Activated gamma-delta T cell treated with anti-CD3 and anti-CD28 coated beads, Interleukin-2, amount 50 U/mL, for 16 hours (primary cell): ENCODE data around the gene PSMD4.
"Not testable (repeated sequence)": the region's sequence is repeated elsewhere in the genome, so short reads cannot be mapped to it uniquely, and the experiment has no call there.

ENCODE experiments used
- DNase-seq: peaks from one replicate; pipeline ENCODE4 v3.0.0-alpha.2; 2020; ENCODE audit warnings: low read depth

Gene PSMD4

DNA sequence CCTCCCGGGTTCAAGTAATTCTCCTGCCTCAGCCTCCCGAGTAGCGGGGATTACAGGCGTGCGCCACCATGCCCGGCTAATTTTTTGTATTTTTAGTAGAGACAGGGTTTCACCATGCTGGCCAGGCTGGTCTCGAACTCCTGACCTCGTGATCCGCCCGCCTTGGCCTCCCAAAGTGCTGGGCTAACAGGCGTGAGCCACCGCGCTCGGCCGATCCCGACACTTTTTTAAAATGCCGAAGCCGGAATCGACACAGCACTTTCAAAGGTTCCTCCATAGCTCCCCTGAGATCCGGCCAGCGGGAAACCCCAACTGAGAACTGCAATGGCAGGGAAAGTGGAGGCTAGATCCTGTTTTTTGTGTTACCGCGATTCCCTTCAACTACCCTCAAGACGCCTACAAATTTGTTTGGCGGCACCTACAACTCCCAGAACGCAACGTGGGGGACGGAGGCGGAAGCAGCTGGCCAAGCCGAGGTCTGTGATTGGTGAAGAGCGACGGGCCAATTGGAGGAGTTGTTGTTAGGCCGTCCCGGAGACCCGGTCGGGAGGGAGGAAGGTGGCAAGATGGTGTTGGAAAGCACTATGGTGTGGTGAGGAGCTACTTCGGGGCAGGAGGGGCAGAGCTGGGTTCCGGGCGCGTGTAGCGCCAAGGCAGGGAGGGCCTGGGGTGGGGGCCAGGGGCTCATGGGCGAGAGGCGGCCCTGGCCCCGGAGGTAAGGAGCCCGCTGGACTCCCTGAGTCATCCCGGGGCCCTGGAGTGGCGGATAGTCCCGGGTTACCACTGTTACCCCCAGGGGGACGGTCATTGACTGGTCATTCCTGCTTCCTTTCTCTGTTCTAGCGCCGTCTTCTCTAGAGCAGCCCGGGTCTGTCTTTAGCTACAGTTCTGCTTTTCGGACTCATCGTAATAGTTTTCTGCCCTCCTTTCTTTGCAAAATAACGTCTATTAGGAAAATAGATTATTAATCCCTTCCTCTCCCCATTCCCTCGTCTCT is at the start of gene PSMD4:
TSS of gene PSMD4 (plus strand) at position 518 of the 997 bp plus-strand sequence. CDS start at position 567, 49 bp downstream.
- peak; percentile 86 for DNase-seq

DNA sequence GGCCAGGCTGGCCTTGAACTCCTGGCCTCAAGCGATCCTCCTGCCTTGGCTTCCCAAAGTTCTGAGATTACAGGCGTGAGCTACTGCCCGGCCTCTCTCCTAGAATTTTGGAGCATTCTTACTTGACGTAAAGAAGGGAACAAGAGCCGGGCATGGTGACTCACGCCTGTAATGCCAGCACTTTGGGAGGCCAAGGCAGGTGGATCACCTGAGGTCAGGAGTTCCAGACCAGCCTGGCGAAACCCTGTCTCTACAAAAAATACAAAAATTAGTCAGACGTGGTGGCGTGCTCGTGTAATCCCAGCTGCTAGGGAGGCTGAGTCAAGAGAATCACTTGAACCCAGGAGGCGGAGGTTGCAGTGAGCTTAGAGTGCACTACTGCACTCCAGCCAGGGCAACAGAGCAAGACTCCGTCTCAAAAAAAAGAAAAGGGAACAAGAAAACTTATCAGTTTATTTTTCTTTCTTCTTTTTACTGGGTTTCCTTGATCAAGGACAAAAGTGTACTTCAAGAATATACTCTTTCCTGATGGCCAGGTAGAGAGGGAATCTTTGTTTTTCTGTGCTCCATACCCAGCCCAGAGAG is 49.1 kb upstream of the PSMD4 start:
- DNase-seq = not testable (repeated sequence)

DNA sequence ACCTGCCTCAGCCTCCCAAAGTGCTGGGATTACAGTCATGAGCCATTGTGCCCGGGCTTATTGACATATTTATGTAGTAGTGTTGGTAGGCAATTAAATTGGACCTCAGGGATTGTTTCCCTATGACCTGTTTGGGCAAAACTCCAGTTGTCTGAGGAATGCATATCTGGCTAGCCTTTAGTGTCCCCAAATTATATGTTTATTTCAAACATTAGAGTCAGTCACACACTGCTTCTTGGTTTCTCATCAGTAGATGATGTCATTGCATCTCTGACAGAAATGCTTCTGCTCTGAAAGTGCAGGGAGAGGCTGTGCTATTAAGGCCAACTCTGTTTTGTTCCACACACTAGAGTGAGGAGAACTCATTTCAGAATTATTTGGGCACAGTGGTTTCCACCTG is 43.7 kb upstream of the PSMD4 start:
- no peak for DNase-seq

DNA sequence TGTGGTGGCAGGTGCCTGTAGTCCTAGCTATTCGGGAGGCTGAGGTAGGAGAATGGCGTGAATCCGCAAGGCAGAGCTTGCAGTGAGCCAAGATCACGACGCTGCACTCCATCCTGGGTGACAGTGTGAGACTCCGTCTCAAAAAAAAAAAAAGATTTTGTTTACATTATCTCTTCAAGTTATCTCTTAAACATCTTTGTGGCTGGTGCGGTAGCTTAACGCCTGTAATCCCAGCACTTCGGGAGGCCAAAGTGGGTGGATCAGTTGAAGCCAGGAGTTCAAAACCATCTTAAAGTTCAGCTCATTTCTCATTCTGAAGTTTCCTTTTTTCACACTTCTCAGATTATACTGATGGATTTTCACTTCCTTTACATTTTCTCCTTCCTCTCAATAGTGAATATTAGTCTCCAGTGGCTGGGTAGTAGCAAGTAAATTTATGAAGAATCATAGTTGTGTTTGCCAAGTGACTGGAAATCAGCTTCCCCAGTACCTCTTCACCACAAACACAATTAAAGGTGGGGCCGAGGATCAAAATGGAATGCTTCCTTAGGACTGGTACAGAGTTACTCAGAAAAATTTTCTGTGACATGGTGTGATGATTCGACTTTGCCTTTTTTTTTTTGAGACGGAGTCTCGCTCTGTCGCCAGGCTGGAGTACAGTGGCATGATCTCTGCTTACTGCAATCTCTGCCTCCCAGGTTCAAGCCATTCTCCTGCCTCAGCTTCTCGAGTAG is 42.4 kb upstream of the PSMD4 start:
- DNase-seq = no peak

DNA sequence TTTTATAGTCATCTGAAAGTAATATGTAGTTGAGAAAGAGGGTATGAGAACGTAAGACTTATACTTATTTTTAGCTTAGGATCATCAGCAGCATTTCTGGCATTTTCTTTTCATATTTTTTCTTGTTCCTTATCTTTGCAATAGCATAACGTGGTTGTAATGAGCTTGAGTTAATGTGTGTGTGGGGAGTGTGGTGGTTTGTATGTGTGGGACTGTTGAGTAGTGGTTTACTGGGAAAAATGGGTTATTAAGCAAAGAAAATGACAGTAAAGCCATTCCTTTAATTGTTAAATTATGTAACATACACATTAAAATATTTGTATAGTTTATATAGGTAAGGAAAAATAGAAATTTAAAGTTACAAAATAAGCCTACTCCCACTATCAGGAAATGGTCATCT is 41.0 kb upstream of the PSMD4 start:
- no peak for DNase-seq

DNA sequence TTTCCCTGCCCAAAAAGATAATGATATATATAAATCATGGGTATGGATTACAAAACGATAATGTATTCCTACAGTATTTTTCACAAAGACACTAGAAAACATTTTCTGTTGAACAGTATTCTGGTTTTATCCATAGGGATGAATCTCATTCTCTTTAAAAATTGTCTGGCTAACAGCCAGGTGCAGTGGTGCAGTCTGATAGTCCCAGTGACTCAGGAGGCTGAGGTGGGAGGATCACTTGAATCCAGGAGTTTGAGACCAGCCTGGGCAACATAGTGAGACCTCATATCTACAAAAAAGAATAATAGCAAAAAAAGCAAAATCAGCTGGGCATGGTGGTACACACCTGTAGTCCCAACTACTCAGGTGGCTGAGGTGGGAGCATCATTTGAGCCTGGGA is 32.9 kb upstream of the PSMD4 start:
- DNase-seq = no peak

DNA sequence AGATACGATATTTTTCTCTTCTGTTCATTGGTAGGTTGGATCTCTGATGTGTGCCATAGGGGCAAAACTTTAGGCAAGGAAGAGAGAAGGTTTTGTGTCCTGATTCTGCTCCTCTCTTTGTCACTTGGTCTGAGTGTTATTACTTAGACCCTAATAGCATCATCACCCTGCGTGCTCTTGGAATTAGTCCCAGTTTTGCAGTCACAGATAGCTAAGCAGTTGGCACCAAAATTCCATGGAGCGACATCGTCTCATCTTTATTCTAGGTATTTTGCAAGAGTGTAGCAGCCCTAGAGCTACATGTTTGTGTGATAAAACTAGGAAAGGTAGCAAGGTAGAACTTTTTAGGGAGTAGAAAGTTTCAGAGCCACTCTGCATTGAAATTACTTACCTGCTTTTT is 32.4 kb upstream of the PSMD4 start:
- no peak for DNase-seq

DNA sequence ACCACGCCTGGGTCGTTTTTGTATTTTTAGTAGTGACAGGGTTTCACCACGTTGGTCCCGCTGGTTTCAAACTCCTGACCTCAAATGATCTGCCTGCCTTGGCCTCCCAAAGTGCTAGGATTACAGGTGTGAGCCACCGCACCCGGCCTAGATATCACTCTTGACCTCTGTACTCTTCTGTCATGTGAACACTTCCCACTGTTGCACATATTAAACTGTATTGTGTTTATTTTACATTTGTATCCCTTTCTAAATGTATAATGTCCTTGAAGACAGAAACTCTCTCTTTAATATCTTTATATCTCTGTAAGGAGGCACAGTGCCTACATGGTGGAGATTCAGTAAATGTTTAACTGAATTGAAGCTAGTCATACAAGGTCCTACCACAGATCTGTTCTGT is 19.3 kb upstream of the PSMD4 start:
- DNase-seq = no peak

DNA sequence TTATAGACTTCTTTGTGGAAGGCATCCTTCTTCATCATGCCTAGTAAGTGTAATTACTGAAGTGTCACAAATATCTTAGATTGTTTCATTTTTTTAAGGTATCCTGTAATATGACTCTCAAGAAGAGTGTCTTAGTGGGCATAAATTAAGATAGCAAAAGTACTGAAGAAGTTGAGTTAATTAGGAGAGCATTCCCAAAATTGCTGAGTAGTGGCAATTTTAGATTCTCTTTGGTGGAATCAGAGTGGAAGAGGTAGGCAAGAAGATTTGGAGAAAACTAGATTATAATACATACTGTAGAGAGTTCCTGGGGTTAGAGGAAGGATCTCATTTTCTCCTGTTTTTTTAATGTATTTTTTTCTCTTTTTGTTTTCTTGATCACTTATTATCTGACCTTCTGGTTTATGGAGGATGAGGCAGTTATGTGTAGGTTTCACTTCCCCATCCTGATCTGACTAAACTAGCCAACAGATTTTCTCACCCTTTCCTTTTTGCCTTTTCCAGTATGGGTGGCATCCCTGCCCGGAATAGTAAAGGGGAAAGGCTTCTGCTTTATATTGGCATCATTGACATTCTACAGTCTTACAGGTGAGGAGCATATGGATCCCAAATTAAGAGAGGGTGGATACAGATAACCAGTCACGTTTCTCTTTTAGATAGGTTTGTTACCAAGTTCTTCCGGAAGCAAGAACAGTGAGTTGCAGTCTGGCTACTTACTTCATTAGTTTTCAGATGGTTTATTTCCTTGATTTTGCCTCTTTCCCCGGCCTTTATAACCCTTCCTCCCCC is 16.7 kb upstream of the PSMD4 start:
- no peak for DNase-seq

DNA sequence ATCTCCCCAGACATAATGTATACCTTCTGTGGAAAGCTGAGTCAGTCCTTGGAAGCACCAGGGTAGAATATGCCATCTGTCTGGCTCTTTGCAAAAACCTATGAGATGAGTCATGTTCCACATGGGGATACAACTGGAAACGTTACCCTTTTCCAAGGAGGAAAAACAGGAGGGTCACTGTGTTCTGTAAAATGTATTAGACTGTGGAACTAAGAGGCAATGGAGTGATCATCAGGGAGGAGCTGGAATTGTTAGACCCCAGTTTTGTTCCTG is 16.1 kb upstream of the PSMD4 start:
- DNase-seq = no peak

DNA sequence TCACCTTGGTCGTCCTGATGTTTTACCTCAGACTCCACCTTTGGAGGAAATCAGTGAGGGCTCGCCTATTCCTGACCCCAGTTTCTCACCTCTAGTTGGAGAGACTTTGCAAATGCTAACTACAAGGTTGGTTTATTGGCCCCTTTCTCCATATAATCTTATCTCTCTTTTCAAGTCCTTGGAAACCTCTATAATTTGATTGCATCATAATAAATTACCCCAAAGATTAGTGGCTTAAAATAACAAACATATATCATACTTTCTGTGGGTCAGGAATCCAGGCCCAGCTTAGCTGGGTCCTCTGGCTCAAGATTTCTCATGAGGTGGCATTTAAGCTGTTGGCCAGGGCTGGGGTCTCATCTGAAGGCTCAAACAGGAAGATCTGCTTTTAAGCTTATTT is 12.1 kb upstream of the PSMD4 start:
- DNase-seq = no peak

DNA sequence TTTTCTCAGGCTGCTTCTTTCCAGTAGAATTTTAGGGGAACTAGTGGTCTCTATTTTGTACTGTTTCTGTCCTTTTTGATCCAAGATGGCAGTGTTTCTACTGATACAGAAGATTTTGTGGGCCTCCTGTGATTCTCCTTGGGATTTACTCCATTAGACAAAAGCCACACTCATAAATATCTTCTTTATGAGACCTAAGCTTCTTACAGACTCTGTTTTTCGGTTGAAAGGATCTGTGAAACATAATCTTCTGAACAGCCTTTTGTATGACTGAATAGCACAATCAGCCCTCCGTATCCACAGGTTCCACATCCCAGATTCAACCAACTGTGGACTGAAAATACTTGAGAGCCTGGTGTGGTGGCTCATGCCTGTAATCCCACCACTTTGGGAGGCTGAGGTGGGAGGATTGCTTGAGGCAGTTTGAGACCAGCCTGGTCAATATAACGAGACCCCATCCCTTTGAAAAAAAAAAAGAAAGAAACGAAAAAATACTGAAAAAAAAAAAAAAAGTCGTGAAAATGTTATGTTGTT is 10.8 kb upstream of the PSMD4 start:
- DNase-seq = no peak

DNA sequence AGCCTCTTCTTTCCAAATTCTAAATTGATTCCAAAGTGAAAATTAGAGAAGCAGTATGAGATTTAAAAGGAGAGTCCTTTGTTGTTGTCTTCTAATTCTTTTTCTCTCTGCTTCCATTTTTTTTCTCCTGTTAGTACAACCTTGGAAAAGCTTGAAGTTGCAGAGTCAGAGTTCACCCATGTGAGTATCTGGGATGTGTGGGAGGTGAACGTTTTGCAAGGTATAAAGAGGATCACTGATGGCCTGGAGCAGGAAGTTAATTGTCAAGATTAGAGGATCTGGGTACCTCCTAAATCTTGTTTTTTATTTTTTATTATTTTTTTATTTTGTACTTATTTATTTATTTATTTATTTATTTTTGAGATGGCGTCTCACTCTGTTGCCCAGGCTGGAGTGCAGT is 7.7 kb upstream of the PSMD4 start:
- DNase-seq = no peak

DNA sequence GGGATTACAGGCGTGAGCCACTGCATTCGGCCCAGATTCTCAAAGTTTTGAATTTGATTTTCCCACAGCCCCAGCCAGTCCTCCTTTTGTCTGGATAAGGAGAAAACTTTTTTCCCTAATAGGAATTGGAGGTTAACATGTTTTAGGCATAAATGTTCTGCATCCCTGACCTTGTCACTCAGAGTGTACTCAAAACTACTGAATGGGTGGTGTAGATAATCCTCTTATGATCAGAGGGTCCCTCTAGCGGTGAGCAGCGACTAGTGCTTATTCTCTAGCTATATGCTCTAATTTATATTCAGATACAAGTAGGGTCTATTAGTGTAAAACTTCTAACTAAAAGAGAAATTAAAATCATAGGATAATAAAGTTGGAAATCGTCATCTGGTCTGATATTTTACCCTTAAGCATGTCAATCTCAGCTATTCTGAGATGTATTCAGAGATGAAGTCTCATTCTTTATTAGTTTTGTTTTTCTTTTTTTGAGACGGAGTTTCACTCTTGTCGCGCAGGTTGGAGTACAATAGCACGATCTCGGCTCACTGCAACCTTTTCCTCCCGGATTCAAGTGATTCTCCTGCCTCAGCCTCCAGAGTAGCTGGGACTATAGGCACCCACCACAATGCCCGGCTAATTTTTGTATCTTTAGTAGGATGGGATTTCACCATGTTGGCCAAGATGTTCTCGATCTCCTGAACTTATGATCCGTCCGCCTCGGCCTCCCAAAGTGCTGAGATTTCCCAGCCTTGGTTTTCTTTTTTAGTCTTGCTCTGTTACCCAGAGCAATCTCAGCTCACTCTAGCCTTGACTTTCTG is 2.7 kb upstream of the PSMD4 start:
- peak; percentile 37 for DNase-seq

DNA sequence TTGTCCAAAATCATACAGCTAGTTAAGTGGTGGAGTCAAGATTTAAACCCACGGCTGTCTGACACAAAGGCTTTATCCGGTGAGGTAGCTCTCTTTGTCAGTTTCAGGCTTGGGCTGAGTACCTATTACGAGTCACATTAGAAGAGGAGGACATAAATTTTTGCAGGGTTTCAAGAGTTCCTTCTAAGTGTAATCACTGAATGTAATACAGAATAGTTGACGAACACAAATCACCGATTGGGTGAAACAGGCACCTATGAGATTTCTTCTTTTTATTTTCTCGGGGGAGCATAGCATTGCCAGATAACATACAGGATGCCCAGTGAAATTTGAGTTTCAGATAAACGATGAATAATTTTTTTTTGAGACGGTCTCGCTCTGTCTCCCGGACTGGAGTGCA is 847 bp downstream of the PSMD4 start:
- DNase-seq = no peak

DNA sequence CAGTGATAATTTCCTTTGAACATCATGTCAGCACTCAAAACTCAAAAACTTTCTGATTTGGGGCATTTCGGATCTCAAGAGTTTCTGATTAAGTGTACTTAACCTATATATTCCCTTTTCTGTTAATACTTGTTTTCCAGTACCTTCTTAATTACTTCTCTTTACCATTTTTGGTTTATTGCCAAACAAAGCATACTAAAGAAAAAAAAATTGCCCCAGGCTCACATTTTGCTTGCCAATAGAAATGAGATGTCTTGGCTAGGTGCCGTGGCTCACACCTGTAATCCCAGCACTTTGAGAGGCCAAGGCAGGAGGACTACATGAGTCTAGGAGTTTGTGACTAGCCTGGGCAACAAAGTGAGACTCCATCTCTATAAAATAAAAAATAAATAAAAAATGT is 4.8 kb downstream of the PSMD4 start:
- DNase-seq = no peak

DNA sequence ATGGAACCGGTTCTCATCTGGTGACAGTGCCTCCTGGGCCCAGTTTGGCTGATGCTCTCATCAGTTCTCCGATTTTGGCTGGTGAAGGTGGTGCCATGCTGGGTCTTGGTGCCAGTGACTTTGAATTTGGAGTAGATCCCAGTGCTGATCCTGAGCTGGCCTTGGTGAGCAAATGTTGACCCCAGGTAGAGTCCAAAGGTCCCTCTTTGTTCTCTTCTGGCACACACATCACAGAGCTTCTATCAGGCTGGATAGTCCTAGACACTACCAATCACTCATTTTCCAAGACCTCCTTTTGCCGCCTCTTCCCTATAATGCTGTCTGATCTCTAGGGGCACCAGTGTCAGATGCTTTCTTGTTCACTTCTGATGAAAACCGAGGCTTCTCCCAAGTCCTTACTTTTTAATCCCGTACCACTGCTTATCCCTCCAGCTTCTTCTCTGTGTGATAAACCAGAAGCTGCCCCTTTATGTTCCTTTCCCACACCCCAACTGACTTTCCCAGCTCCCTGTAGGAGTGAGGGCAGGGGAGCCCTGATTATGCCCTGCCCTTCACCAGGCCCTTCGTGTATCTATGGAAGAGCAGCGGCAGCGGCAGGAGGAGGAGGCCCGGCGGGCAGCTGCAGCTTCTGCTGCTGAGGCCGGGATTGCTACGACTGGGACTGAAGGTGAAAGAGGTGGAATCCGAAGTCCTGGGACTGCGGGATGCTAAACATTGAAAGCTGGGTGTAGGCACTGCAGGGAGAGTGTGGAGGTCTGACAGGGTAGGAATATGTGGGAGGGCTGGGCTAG is 11.1 kb downstream of the PSMD4 start:
- no peak for DNase-seq

DNA sequence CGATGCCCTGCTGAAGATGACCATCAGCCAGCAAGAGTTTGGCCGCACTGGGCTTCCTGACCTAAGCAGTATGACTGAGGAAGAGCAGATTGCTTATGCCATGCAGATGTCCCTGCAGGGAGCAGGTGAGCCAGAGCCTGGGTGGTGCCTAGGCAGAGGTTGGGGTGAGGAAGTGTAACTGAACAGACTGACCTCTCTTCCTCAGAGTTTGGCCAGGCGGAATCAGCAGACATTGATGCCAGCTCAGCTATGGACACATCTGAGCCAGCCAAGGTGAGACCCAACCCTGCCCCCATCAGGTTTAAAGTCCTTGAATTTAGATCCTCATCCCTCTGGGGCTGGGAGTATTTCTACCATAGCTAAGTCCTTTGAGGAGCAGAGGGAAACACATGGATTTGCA is 11.8 kb downstream of the PSMD4 start:
- no peak for DNase-seq

DNA sequence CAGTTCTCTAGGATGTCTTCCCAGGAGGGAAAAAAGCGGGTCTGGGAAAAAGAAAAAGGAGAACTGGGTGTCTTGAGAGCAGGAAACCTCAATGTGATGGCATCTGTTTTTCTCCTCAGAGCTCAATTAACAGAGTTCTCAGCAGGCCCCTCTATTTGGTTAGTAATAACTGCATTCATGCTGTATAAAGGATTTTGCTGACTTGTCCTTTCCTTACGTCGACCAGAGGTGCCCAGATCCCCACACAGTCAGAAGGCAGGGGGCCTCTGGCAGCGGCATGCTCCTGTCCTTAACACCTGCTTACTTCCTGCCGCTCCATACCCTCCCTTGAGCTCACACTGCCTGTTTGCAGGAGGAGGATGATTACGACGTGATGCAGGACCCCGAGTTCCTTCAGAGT is 12.3 kb downstream of the PSMD4 start:
- DNase-seq = no peak

DNA sequence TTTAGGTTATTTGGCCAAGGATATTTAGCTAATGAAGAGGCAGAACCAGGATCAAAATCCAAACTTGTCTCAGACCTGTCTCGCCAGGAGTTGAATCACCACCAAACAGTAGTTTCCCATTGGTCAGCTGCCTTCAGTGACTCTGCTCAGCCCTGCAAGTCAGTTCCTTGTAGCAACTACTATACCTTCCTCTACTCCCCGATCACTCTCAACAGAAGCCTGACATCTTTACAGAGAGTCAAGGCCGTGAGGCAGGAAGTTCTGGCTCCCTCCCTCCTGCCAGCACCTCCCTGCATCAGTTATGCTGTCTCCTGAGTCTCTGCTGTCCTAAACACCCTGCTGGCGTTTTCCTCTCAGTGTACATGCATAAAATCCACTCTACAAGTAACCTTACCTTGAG is 13.2 kb downstream of the PSMD4 start:
- DNase-seq = no peak
